Heart left ventricle (tissue), 16 donors: ENCODE data around the gene PTK6. TPM values are rescaled to one million over a fixed set of nuclear protein-coding genes. Genes with fewer than 3 reads are reported as not detected.

Source experiments
- ATAC-seq, 4 donors: fragments of 200-7000 bp; cut with Tn5 transposase; one replicate each; pipeline ENCODE4 v1.9.1; 2020 to 2022; ENCODE audit warnings: moderate library complexity in 4 of 4, mild to moderate bottlenecking in 3 of 4, moderate number of reproducible peaks in 1 of 4
- DNase-seq, 5 donors: peaks; one replicate each; pipeline ENCODE4 v3.0.0-alpha.2; 2020
- H3K27ac ChIP-seq, 12 donors: fragments of 200-600 bp; sonication (generic) in 4 of 12; one replicate each; pipeline versions ENCODE4 v1.5.0 to v1.8.0; 2016 to 2022; ENCODE audit warnings: mild to moderate bottlenecking in 2 of 12
- H3K27me3 ChIP-seq, 9 donors: fragments of 200-600 bp; sonication (generic) in 2 of 9; one replicate each; pipeline versions ENCODE4 v1.5.1 to v1.8.0; 2016 to 2022; ENCODE audit warnings: mild to moderate bottlenecking in 3 of 9
- H3K36me3 ChIP-seq, 9 donors: fragments of 200-600 bp; sonication (generic) in 2 of 9; one replicate each; pipeline versions ENCODE4 v1.5.0 to v1.8.0; 2018 to 2022; ENCODE audit warnings: mild to moderate bottlenecking in 2 of 9
- H3K4me1 ChIP-seq, 12 donors: fragments of 200-600 bp; sonication (generic) in 4 of 12; one replicate each; pipeline versions ENCODE4 v1.5.0 to v1.8.0; 2016 to 2022; ENCODE audit warnings: mild to moderate bottlenecking in 3 of 12
- H3K4me3 ChIP-seq, 12 donors: fragments of 200-600 bp; sonication (generic) in 4 of 12; one replicate each; pipeline versions ENCODE4 v1.5.0 to v1.8.0; 2017 to 2022; ENCODE audit warnings: mild to moderate bottlenecking in 9 of 12, moderate library complexity in 4 of 12
- H3K9me3 ChIP-seq, 12 donors: fragments of 200-600 bp; sonication (generic) in 4 of 12; one replicate each; pipeline versions ENCODE4 v1.5.0 to v1.8.0; 2016 to 2022; ENCODE audit warnings: mild to moderate bottlenecking in 1 of 12
- POLR2A ChIP-seq, 2 donors: fragments of 450-650 bp; IDR thresholded peaks; one replicate each; pipeline ENCODE4 v1.6.1; 2017; ENCODE audit warnings: antibody characterized with exemption in 2 of 2, mild to moderate bottlenecking in 2 of 2, moderate library complexity in 2 of 2
- WGBS, 4 donors: extraction: QIAGEN DNeasy Blood & Tissue Kit in 2 of 4; methylation state at CpG; one replicate each; pipeline versions ENCODE4 v1.1.5 to v1.1.7; 2013 to 2018; 5-methylcytosine and 5-hydroxymethylcytosine counted together
- intact Hi-C, 10 donors: fragments of 100-400 bp; cut with DNase I; formaldehyde crosslinking; loops; one replicate each; pipeline versions ENCODE4 v1.11.1 to v1.14.2; 2022
- polyA plus RNA-seq, 2 donors: library from polyadenylated mRNA; stranded (reverse); fragments of 200-250 nt; gene quantifications; one replicate each; pipeline ENCODE4 v1.2.3, GENCODE V29; 2013
- total RNA-seq, 9 donors: library from RNA; depleted of rRNA in 2 of 9; stranded (reverse); fragments of >200 nt in 2 of 9; fragmentation: NEBNext Ultra II Directional in 3 of 9; extraction: Animal tissue kit (Norgen Biotek cat#: 25700) in 3 of 9; gene quantifications; one replicate each; pipeline versions ENCODE4 v1.1.0 to v1.2.4, GENCODE V29; 2016 to 2023
- TF ChIP-seq, protein P1 (sequence below), 12 donors: fragments of 200-600 bp; sonication (generic) in 4 of 12; IDR thresholded peaks; one replicate each; pipeline versions ENCODE4 v1.5.0 to v1.8.0; 2018 to 2022; ENCODE audit warnings: antibody characterized with exemption in 12 of 12, mild to moderate bottlenecking in 5 of 12
- donor health status: ischemic (EF 13 %, LVEDD 7.1; RV severe dilation, severe dysfunction).
- donor health status: healthy with polysubstance abuse.
- donor health status: DM: no; HTN: yes; CAD: no.
- donor health status: DM: no; HTN: no; CAD: no.
- donor health status: ischemic (EF 25% LVEDD 6.9; RV normal size, moderate dysfunction).
- donor health status: ischemic (EF 25% LVEDD 5.7; RV mildly dilated, moderate dysfunction).
- donor health status: healthy.
- donor health status: DM: yes; HTN: yes; CAD: no.
- donor health status: ischemic (EF 35%, LVEDD 5.7; RV mildly dilated, moderate dysfunction).
- donor health status: nonischemic (EF 11% LVEDD 7.7; RV severe dilation, severe dysfunction).
- donor health status: DM: yes; HTN: yes; CAD: no.
- donor health status: PGD.
- donor health status: ischemic (EF 29% LVEDD 5.4; RV normal size, mild dysfunction).
- donor health status: nonischemic (EF 23%, LVEDD 6.1; RV moderate dilation, normal function).

PTK6 gene
- total and polyA plus RNA-seq, 11 donors = 0.04 to 0.29 (median 0.12) TPM; not detected in 7

DNA sequence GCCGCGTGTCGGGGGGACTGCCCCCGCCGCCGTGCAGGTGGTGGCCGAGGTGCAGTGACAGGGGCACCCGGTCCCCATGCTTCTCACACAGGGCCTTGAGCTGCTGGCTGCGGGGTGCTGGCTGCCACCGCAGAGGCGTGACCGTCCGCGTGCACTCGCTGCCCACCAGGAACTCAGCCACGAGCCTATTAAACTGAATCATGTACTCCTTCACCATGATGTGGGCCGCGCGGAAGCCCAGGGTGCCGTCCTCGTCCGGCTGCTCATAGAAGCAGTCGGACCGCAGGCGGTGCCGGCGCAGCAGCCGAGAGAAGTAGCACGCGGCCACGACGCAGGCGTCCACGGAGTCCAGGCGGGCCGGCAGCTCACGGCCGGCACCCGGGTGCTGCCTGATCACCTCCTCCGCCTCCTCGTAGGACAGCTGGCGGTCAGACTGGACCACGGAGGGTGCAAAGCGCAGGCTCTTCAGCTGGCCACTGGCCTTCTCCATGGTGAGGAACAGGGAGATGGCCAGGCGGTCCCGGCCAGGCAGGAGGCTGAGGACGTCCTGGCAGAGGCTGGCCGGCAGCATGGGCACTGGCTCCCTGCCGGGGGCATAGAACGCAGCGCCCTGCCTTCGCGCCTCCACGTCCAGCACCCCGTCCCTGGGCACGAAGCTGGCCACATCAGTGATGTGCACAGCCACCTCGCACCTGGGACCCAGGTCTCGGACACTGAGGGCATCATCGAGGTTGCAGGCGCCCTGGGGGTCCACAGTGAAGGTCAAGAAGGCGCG, 27.0 kb upstream of the PTK6 start:
- H3K36me3 ChIP-seq = peaks cover 4 to 93% (median 59%) of the 10 kb centered on the region in 9 donors
- H3K27me3 ChIP-seq = no peaks in the 10 kb centered on the region
- DNase-seq = no peak
- WGBS, 4 donors = 93 to 96% (median 96%) methylated on average over 37 to 62 of the region's 62 CpGs
- intact Hi-C loops = no loop called here
- no peak overlapping the region for H3K4me3 ChIP-seq
- no peak for ATAC-seq
- peaks cover 0 to 25% (median 0%) of the 10 kb centered on the region in 12 donors for H3K4me1 ChIP-seq
- TF ChIP-seq, protein P1, sequence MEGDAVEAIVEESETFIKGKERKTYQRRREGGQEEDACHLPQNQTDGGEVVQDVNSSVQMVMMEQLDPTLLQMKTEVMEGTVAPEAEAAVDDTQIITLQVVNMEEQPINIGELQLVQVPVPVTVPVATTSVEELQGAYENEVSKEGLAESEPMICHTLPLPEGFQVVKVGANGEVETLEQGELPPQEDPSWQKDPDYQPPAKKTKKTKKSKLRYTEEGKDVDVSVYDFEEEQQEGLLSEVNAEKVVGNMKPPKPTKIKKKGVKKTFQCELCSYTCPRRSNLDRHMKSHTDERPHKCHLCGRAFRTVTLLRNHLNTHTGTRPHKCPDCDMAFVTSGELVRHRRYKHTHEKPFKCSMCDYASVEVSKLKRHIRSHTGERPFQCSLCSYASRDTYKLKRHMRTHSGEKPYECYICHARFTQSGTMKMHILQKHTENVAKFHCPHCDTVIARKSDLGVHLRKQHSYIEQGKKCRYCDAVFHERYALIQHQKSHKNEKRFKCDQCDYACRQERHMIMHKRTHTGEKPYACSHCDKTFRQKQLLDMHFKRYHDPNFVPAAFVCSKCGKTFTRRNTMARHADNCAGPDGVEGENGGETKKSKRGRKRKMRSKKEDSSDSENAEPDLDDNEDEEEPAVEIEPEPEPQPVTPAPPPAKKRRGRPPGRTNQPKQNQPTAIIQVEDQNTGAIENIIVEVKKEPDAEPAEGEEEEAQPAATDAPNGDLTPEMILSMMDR (IDR thresholded peaks at IDR 0.05) = no peak
- TF ChIP-seq POLR2A (IDR thresholded peaks at IDR 0.05) = no peak
- no peak overlapping the region for H3K27ac ChIP-seq
- no peaks in the 10 kb centered on the region for H3K9me3 ChIP-seq

- Histone ChIP-seq H3K9me3 (no peaks in the 10 kb centered on the region), H3K27ac (no peak overlapping the region), H3K27me3 (no peaks in the 10 kb centered on the region), H3K36me3 (peaks cover 4 to 96% (median 66%) of the 10 kb centered on the region in 9 donors), H3K4me3 (no peak overlapping the region), H3K4me1 (peaks cover 0 to 16% (median 0%) of the 10 kb centered on the region in 12 donors)
- ATAC-seq = no peak
- 88 to 98% (median 96%) methylated on average over 5 to 55 of the region's 55 CpGs for WGBS, 4 donors
- intact Hi-C loops = no loop called here
- DNase-seq = no peak
- TF ChIP-seq, protein P1 (IDR thresholded peaks at IDR 0.05) = no peak
- no peak for TF ChIP-seq POLR2A (IDR thresholded peaks at IDR 0.05)
Measured at GRCh38 chr20:63563225-63563935, 26.2 kb upstream of the PTK6 start.

DNA sequence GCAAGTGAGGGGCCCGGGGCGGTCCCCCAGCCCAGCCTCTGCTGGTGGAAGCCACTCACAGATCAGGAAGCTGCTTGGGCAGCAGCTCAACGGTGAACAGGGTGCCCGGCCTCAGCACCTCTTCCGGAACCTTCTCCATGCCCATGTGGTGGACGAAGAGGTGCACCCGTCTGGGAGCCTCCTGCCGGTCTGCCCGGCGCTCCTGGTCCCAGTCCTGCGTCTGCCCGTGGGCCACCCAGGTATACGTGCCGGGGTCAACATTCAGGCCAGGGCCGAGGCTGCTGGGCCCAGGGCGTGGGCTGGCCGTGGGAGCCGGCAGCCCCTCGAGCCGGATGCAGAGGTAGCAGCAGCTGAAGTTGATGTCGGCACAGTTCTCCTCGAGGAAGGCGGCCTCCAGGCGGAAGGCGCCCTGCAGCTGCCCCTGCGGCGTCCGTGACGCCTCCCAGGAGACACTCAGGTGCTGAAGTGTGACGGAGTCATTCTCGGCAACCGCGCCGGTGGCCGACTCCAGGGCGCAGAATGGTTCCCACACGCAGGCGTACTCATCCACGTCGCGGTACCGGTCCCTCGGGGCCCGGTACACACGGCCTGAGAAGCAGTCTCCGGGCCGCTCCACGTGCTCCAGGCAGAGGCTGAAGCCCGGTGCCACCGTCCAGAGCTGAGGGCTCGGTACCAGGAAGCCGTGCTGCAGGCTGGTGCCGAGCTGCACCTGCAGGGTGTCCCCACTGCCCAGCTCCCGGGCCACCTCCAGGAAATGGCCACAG, 25.5 kb upstream of the PTK6 start:
- Histone ChIP-seq H3K4me1 (peaks cover 0 to 9% (median 0%) of the 10 kb centered on the region in 12 donors), H3K27me3 (no peaks in the 10 kb centered on the region), H3K4me3 (no peak overlapping the region), H3K9me3 (no peaks in the 10 kb centered on the region), H3K27ac (no peak overlapping the region), H3K36me3 (peaks cover 4 to 93% (median 70%) of the 10 kb centered on the region in 9 donors)
- ATAC-seq = no peak
- DNase-seq = no peak
- 89 to 93% (median 92%) methylated on average over 25 to 54 of the region's 54 CpGs for WGBS, 4 donors
- no peak for TF ChIP-seq POLR2A (IDR thresholded peaks at IDR 0.05)
- TF ChIP-seq, protein P1 (IDR thresholded peaks at IDR 0.05) = no peak
- intact Hi-C loops = no loop called here
